Caco-2 (cell line): ENCODE data around the gene TUBB4B. TPM values are rescaled to one million over a fixed set of nuclear protein-coding genes. Genes with fewer than 3 reads are reported as not detected.
A peak's percentile ranks its signal among the peaks of the same experiment; 100 is the strongest.

Experiments used
- BruUV-seq: library from RNA; stranded (reverse); fragments of 400-500 nt; replicated peaks from 2 replicates; lab custom pipeline; 2021; lab: Mats Ljungman, UMichigan
- CTCF ChIA-PET: fragments of 300-600 bp; sonication (Branson Sonifier 250); formaldehyde crosslinking; loops from one replicate; lab custom pipeline; 2022; ENCODE audit warnings: antibody characterized with exemption; lab: Charles Lee
- POLR2A ChIA-PET: fragments of 300-600 bp; sonication (Branson Sonifier 250); formaldehyde crosslinking; loops from one replicate; lab custom pipeline; 2022; ENCODE audit warnings: antibody characterized with exemption; lab: Charles Lee
- DNase-seq, 2 experiments: peaks; one replicate each; pipeline versions ENCODE4 v3.0.0 to v3.0.0-alpha.2; 2020 to 2022
- H3K27me3 ChIP-seq: replicated peaks from 2 replicates; pipeline ENCODE4 v1.6.0; 2011; ENCODE audit warnings: low read length; ENCODE audit not compliant: control insufficient read depth, insufficient read depth
- H3K36me3 ChIP-seq: 2 replicates; pipeline ENCODE4 v1.5.1; 2011; ENCODE audit warnings: low read length; ENCODE audit not compliant: control insufficient read depth, insufficient read depth
- H3K4me1 ChIP-seq: fragments of 250-450 bp; sonication (Bioruptor Pico); 2 replicates; pipeline ENCODE4 v1.5.1; 2020; ENCODE audit warnings: mild to moderate bottlenecking
- H3K4me3 ChIP-seq: 2 replicates; pipeline ENCODE4 v1.5.1; 2011; ENCODE audit warnings: low read depth, mild to moderate bottlenecking, control low read depth, low read length
- H3K9me3 ChIP-seq: fragments of 250-450 bp; sonication (Bioruptor Pico); 2 replicates; pipeline ENCODE4 v1.5.1; 2020; ENCODE audit warnings: mild to moderate bottlenecking, moderate library complexity
- H3K27ac Mint-ChIP-seq: one replicate; pipeline ENCODE4 v1.8.0; 2022; ENCODE audit warnings: mixed read lengths; ENCODE audit not compliant: unreplicated experiment
- H3K27me3 Mint-ChIP-seq: one replicate; pipeline ENCODE4 v1.8.0; 2022; ENCODE audit warnings: mixed read lengths; ENCODE audit not compliant: insufficient read depth, unreplicated experiment
- H3K36me3 Mint-ChIP-seq: one replicate; pipeline ENCODE4 v1.8.0; 2022; ENCODE audit warnings: mild to moderate bottlenecking, mixed read lengths; ENCODE audit not compliant: insufficient read depth, unreplicated experiment
- H3K4me1 Mint-ChIP-seq: one replicate; pipeline ENCODE4 v1.8.0; 2022; ENCODE audit warnings: low read depth, mixed read lengths; ENCODE audit not compliant: unreplicated experiment
- H3K4me3 Mint-ChIP-seq: one replicate; pipeline ENCODE4 v1.8.0; 2022; ENCODE audit warnings: mild to moderate bottlenecking, moderate library complexity, mixed read lengths; ENCODE audit not compliant: unreplicated experiment
- H3K9me3 Mint-ChIP-seq: one replicate; pipeline ENCODE4 v1.8.0; 2022; ENCODE audit warnings: mixed read lengths; ENCODE audit not compliant: unreplicated experiment
- CTCF ChIP-seq, 2 experiments: fragments of 200-600 bp in 1 of 2; IDR thresholded peaks; 1 replicate in 1 of 2; 2 replicates in 1 of 2; pipeline versions ENCODE4 v1.5.1 to v1.8.0; 2011 to 2022; ENCODE audit warnings: antibody characterized with exemption in 1 of 2, control low read depth in 1 of 2, inconsistent platforms in 1 of 2, low read depth in 1 of 2, low read length in 1 of 2, mild to moderate bottlenecking in 1 of 2, moderate library complexity in 1 of 2; ENCODE audit not compliant: insufficient read depth in 1 of 2, severe bottlenecking in 1 of 2, unreplicated experiment in 1 of 2
- intact Hi-C: fragments of 100-400 bp; cut with micrococcal nuclease; formaldehyde crosslinking; loops from one replicate; pipeline ENCODE4 v1.10.0; 2022; ENCODE audit not compliant: unreplicated experiment
- total RNA-seq: library from RNA; stranded (reverse); gene quantifications from 2 replicates; pipeline ENCODE4 v1.2.3, GENCODE V29; 2022

TUBB4B gene
- total RNA-seq, 1 experiment from 2014 or later, result 487 TPM

- ChIA-PET CTCF (interaction anchor here (0.6 to 2.4 kb wide), 13 partner anchors 9 to 181 kb away, joined by 3 to 20 read pairs (median 6); partner anchors contain the start of genes ANAPC2, LRRC26 and SSNA1), POLR2A (interaction anchor here (0.6 to 1.0 kb wide), 3 partner anchors 9 to 67 kb away, joined by 3 to 6 read pairs (median 3); no protein-coding TSS in a partner anchor)
- Histone ChIP-seq H3K9me3 (no peaks in the 10 kb centered on the region), H3K27me3 (no peaks in the 10 kb centered on the region), H3K4me1 (peaks cover 38% of the 10 kb centered on the region), H3K36me3 (no peaks in the 10 kb centered on the region), H3K4me3 (no peak within 1 kb of the TSS)
- no peaks in the 10 kb centered on the region for H3K27me3 Mint-ChIP-seq
- H3K36me3 Mint-ChIP-seq, result peaks cover 11% of the 10 kb centered on the region
- no TSS peak for BruUV-seq
- intact Hi-C loops, result loop anchor here (1.0 to 2.0 kb wide), 4 partner anchors 9 to 110 kb away; partner anchors contain the start of genes ANAPC2 and SSNA1
- peak within 1 kb of the TSS; percentile 64 for H3K27ac Mint-ChIP-seq
- peak; percentile 79 to 90 for TF ChIP-seq CTCF (IDR thresholded peaks at IDR 0.05; ENCODE audit: insufficient read depth in 1 of 2, low read depth in 1 of 2, low read length in 1 of 2, severe bottlenecking in 1 of 2, unreplicated experiment in 1 of 2)
- peak; percentile 87 to 88 for DNase-seq
- H3K4me3 Mint-ChIP-seq, result no peak within 1 kb of the TSS
- no peaks in the 10 kb centered on the region for H3K9me3 Mint-ChIP-seq
- H3K4me1 Mint-ChIP-seq, result peaks cover 13% of the 10 kb centered on the region
These were observed 13.8 kb upstream of the TUBB4B start, which contains the start of gene RNF224 for GRCh38 chr9:137227054-137227852. TSS of gene RNF224 (plus strand) at chr9:137227502. CDS start at chr9:137228336, 834 bp downstream.

- Histone ChIP-seq H3K36me3 (no peaks in the 10 kb centered on the region), H3K27me3 (no peaks in the 10 kb centered on the region), H3K4me1 (peaks cover 38% of the 10 kb centered on the region), H3K9me3 (no peaks in the 10 kb centered on the region), H3K4me3 (no peak overlapping the region)
- Mint-ChIP-seq H3K36me3 (peaks cover 8% of the 10 kb centered on the region), H3K4me3 (no peak overlapping the region), H3K9me3 (no peaks in the 10 kb centered on the region), H3K27ac (no peak overlapping the region), H3K4me1 (peaks cover 13% of the 10 kb centered on the region), H3K27me3 (no peaks in the 10 kb centered on the region)
- no TSS peak for BruUV-seq
- POLR2A ChIA-PET, result interaction anchor here (1.0 kb wide), 1 partner anchor 9 kb away, joined by 3 read pairs; no protein-coding TSS in a partner anchor
- TF ChIP-seq CTCF (IDR thresholded peaks at IDR 0.05; ENCODE audit: insufficient read depth in 1 of 2, low read depth in 1 of 2, low read length in 1 of 2, severe bottlenecking in 1 of 2, unreplicated experiment in 1 of 2), result no peak
- DNase-seq, result no peak
- CTCF ChIA-PET, result interaction anchor here (0.6 to 2.4 kb wide), 13 partner anchors 9 to 181 kb away, joined by 3 to 20 read pairs (median 6); partner anchors contain the start of genes ANAPC2, LRRC26 and SSNA1
- intact Hi-C loops, result loop anchor here (1.0 to 2.0 kb wide), 4 partner anchors 8 to 111 kb away; partner anchors contain the start of genes ANAPC2 and SSNA1
These were observed 13.1 kb upstream of the TUBB4B start for GRCh38 chr9:137227853-137228505.

- POLR2A ChIA-PET, result no interaction called here
- Mint-ChIP-seq H3K4me3 (no peak overlapping the region), H3K27me3 (no peaks in the 10 kb centered on the region), H3K9me3 (no peaks in the 10 kb centered on the region), H3K36me3 (peaks cover 2% of the 10 kb centered on the region), H3K4me1 (peaks cover 13% of the 10 kb centered on the region), H3K27ac (no peak overlapping the region)
- no TSS peak for BruUV-seq
- no peak for DNase-seq
- TF ChIP-seq CTCF (IDR thresholded peaks at IDR 0.05; ENCODE audit: insufficient read depth in 1 of 2, low read depth in 1 of 2, low read length in 1 of 2, severe bottlenecking in 1 of 2, unreplicated experiment in 1 of 2), result no peak
- Histone ChIP-seq H3K27me3 (no peaks in the 10 kb centered on the region), H3K36me3 (no peaks in the 10 kb centered on the region), H3K4me1 (peaks cover 38% of the 10 kb centered on the region), H3K9me3 (no peaks in the 10 kb centered on the region), H3K4me3 (no peak overlapping the region)
- CTCF ChIA-PET, result interaction anchor here (1.7 kb wide), 1 partner anchor 14 kb away, joined by 8 read pairs; no protein-coding TSS in a partner anchor
- intact Hi-C loops, result no loop called here
These were observed 12.6 kb upstream of the TUBB4B start for GRCh38 chr9:137228506-137228967.
